Measurements from ENCODE around the gene CCDC88C.
"Not testable (repeated sequence)": the region's sequence is repeated elsewhere in the genome, so short reads cannot be mapped to it uniquely, and the experiment has no call there.

CCDC88C gene

DNA sequence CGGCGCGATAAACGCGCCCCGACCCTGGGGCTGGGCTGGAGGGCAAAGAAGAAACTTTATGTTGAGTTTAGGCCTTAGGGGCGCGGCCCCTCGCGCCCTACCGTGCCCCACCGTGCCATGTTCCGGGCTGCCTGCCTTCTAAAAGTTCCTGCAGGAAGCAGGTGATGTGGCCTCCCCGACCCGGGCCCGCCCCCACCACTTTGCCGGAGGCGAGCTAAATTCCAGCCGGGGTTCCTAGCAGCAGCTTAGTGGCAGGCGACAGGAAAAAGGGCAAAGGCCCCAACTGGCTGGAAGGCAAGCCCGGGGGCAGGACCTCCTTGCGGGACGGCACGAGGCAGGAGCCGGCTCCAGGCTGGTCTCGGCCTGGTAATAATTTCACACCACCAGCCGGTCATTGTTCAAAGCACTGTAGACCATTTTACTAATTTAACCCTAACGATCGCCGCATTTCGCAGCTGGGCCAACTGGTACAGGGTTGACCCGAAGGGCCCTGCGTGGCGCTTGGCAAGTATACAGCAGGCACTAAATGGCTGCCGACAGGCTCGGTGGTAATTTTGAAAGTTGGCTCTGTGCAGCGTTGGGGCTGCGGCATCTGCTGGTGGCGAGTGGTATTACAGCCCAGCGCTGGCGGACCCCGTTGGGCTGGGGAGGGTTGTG lies 895 bp upstream of the CCDC88C start:
- DNase-seq (ENCODE audit: low spot score) = peak; percentile 47

GRCh38 chr14:91417983-91418386 lies 365 bp upstream of the CCDC88C start:
- DNase-seq (ENCODE audit: low spot score) = no peak

GRCh38 chr14:91416744-91417119 lies 888 bp downstream of the CCDC88C start:
- no peak for DNase-seq (ENCODE audit: low spot score)

DNA sequence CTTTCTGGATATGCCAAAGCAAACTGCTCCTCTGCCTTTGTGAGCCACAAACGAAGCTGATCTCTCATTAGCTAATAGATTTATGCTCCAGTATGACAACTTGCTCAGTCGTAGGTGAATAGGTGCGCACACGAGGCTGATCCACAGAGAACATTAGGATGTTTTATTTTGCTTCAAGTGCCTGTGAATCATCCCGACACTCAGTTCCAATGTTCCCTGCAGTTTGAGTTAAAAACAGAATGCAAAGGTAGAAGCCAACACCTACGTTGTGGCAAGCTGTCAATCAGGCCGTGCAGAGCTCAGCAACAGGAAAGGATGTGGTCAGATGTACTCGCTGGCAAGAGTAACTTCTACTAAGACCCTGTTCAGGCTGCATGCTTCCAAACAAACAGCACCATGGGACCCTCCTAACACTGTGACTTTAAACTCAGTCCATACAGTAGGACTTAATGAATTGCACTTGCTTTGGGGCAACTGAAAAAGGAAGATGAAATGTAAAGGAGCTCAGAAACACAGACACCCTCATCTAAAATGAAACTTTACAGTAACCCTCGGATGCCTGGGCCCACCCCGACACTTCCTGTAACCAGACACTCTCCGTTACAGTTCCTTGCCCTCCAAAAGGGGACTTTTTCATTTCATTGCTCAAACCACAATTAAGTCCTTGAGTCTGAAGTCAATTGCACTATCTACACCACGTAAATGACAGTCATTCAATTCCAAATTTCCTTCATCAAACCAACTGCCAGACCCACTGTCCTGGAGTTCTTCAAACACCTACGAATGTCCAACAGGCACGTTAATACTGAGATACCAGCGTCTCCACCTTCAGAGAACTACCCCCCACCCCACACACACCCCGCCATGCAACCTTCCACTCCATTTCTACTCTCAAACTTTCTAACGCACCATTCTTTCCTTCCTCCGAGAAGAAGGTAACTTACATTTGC lies 1.6 kb downstream of the CCDC88C start:
- DNase-seq (ENCODE audit: low spot score) = no peak

GRCh38 chr14:91414475-91414833 lies 3.2 kb downstream of the CCDC88C start:
- DNase-seq (ENCODE audit: low spot score) = no peak

- DNase-seq (ENCODE audit: low spot score) = no peak
Measured at GRCh38 chr14:91413547-91414474, 3.8 kb downstream of the CCDC88C start.

- no peak for DNase-seq (ENCODE audit: low spot score)
Measured at GRCh38 chr14:91412939-91413338, 4.7 kb downstream of the CCDC88C start.

GRCh38 chr14:91410771-91411536 lies 6.7 kb downstream of the CCDC88C start:
- DNase-seq (ENCODE audit: low spot score) = no peak

- no peak for DNase-seq (ENCODE audit: low spot score)
Measured at GRCh38 chr14:91409928-91410718, 7.5 kb downstream of the CCDC88C start.

GRCh38 chr14:91409240-91409639 lies 8.4 kb downstream of the CCDC88C start:
- DNase-seq (ENCODE audit: low spot score) = not testable (repeated sequence)

GRCh38 chr14:91406982-91407381 lies 10.6 kb downstream of the CCDC88C start:
- DNase-seq (ENCODE audit: low spot score) = no peak

DNA sequence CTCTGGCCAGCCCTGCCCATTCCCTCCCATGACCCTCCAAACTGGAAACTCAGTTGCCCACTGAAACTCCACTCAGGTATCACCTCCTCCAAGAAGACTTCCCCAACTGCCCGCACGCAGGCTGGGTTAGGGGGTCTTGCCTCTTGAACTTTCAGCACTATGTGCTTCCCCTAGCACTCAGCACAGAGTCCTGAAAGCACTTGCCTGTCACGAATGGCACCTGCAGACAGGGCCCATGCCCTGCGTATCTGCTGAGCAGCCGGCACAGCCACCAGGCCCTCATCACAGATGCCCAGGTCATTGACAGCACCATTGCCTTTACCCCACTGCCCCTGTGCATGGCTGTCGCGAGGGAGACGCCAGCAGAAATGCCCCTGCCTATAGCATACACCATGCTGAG lies 11.2 kb downstream of the CCDC88C start:
- no peak for DNase-seq (ENCODE audit: low spot score)

- no peak for DNase-seq (ENCODE audit: low spot score)
Measured at GRCh38 chr14:91405724-91406435, 11.7 kb downstream of the CCDC88C start.

- DNase-seq (ENCODE audit: low spot score) = no peak
Measured at GRCh38 chr14:91405241-91405721, 12.3 kb downstream of the CCDC88C start.

GRCh38 chr14:91402771-91403600 lies 14.6 kb downstream of the CCDC88C start:
- DNase-seq (ENCODE audit: low spot score) = no peak

GRCh38 chr14:91402348-91402747 lies 15.3 kb downstream of the CCDC88C start:
- DNase-seq (ENCODE audit: low spot score) = no peak

GRCh38 chr14:91401751-91402150 lies 15.9 kb downstream of the CCDC88C start:
- no peak for DNase-seq (ENCODE audit: low spot score)

GRCh38 chr14:91400696-91401095 lies 16.9 kb downstream of the CCDC88C start:
- DNase-seq (ENCODE audit: low spot score) = no peak
